ENCODE results near the gene SOX18.

The SOX18 gene

DNA sequence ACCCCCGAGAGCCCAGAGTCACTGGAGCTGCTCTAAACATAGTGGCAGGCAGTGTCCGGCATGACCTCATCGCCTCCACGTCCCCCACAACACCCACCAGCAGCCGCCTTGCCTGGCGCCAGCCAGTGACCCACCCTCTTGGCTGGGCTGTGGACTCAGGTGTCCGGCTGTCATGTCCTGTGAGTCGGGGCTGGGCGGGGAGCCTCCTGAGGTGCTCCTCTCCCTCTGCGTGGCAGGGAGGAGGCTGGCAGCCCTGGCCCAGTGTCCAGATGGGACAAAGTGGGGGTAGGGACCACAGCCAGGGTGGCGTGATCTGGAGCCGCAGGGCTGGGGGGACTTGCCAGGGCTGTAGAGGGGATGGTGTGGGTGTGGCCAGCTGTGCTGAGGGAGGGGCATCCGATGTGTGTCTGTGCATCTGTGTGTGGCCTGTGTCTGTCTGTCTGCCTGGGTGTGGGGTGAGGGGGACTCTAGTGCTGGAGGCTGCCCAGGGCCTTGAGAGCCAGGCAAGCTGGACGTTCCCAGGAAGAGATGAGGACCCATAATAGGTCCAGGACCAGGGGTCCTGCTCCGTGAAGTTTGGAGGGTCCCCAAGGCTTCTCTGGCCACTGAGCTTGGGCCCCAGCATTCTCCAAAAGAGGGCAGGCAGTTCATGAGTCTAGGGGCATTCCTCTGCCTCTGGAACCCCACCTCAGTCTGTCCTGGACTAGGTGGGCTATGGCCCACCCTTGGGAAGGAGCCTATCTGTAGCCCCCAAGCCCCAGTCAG is 2.3 kb upstream of the SOX18 start:
- DNase-seq, result no peak

DNA sequence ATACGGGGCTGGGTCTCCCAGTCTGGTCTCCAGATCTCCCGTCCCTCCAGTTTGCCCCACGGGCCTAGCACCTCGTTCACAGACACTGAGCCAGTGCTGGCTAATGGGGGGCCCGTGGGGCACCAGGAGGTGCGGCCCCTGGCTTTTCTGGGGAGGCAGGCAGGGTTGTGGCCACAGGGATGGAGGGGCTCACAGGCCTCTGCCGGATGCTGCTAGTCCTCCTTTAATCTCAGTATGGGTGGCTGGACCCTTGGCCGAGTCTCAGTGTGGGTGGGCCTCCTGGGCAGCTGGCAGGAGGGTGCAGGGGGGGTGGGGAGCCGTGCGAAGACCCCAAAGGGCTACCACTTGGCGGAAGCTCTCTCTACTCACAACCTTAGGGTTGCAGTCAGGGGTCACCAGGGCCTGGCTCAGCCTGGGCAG is 1.6 kb upstream of the SOX18 start:
- no peak for DNase-seq

DNA sequence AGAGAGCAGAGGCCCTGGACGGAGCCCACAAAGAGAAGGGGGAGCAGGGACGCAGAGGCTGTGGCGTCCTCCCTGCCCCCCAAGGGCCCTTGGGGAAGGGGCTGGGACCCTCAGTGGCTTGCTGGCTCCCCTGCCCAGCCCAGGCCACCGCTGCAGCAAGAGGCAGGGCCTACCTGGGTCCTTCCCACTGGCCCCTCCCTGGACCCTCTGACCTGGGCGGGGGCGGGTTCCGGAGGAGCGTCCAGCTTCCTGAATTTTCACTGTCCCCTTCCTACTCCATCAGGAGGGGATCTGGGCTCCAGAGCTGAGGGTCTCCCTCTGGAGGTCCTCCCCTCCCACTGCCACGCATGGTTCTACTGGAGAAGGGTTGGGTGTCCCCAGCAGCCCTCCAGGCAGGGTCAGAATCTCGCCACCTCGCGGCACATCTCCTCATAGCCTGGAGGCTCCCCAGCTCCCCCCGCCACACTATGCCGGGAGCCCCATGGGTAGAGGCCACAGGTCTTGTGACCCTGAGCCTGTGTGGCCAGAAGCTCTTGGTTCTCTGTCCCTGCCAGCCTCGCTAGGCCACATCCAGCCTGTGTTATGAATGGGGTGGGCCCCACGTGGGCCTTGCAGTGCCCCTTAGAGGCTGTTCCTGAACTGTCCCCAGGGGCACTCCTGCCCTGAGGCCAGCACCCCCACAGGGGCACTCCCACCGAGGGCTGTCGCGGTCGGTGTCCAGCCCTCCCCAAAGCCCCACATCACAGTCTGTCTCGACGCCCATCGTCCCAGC is 1.0 kb upstream of the SOX18 start:
- no peak for DNase-seq

DNA sequence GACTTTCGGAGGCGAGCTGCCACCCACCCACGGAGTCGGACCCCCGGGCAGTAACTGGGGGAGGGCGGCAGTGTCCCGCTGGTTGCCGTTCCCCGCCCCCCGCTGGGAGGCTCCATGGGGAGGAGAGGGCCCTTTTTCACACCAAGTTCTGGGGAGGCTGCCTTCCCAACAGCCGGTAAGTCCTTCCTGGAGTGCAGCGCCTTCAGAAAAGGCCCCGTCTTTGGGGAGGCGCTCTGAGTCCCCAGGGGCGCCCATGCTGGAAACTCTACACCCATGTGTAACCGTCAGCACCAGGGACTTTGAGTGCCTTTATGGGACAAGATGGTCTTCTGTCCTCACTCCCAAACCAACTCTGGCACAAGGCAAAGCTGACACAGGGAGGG is 430 bp upstream of the SOX18 start:
- no peak for DNase-seq

DNA sequence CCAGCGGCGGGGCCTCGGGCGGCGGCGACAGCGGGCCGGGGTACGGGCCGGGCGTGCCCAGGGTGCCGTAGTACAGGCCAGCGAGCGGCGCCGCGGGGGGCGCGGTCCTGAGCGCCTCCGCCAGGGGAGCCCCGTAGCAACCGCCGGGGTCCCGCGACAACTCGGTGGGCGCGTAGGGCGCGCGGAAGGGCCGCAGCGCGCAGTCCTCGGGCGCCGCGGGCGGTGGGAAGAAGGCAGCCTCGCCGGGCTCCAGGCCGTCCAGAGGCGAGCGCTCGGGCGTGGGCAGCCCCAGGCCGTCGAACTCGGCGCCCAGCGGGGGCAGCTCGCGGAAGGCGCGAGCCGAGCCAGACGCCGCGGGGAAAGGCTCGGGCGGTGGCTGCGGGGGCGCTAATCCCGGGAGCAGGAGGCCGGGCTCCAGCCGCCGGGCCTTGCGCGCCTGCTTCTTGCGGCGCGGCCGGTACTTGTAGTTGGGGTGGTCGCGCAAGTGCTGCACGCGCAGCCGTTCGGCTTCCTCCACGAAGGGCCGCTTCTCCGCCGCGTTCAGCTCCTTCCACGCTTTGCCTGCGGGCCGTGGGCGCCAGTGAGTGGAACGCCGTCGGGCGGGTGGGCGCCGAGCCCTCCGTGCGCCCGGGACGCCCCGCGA is 916 bp downstream of the SOX18 start:
- DNase-seq, result no peak

DNA sequence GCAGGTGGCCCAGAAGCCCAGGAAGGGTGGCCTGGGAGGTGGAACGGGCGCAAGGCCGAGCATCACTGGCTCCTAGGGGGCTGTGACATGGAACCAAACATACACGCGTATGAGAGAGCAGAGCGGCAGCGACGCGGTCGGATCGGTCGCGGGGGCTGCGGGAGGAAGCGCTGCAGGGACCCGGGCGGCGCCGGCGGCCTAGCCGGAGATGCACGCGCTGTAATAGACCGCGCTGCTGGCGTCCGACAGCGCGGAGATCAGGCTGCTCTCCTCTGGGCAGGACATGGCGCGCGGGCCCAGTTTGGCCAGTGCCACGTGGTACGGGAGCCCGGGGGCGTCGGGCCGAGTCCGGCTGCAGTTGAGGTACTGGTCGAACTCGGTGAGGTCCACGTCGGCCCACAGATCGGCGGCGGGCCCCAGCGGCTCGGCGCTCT is 1.5 kb downstream of the SOX18 start:
- DNase-seq, result no peak

DNA sequence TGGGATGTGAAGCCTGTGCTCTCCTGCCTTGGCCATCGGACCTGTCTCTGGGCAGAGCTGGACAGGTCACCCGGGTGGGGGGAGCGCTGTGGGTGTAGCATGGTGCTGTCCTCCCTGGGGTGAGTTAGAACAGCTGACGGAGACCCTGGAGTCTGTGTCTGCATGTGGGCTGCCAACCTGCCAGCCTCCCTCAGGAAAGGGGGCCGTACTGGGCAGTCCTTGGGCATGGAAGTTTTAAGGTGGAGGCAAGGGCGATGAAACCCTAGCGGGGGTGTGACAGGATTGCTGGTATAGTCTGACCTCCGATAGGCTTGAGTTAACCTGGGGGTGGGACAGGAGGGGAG is 2.4 kb downstream of the SOX18 start:
- no peak for DNase-seq

DNA sequence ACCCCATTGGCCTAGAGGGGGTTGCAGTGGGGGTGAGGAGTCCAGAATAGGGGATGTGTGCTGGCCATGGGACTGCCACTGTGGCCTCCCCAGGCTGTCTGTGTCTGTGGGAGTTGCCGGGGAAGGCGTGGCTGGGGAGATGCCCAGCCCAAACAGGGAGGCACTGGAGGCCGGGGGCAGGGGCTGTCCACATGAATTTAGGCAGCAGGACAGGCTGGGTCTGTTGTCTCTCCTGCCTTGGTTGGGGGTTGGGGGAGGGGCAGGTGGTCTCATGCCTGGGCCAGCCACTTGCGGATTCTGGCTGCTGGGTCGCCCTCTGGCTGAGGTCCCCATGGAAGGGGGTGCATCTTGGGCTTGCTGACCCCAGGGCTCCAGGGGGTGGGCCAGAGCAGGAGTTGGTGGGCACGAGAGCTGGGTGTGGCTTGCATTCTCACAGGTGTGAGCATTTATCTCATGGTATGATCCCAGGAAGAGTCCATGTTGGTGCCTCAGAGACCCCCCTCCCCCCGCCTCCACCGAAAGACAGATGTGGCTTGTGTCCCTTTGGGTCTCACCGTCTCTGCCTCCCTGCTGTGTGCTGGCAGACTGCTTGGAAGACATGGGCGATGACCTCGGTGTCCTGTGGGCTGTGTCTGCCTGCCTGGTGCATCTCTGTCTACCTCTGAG is 4.0 kb downstream of the SOX18 start:
- DNase-seq, result no peak

DNA sequence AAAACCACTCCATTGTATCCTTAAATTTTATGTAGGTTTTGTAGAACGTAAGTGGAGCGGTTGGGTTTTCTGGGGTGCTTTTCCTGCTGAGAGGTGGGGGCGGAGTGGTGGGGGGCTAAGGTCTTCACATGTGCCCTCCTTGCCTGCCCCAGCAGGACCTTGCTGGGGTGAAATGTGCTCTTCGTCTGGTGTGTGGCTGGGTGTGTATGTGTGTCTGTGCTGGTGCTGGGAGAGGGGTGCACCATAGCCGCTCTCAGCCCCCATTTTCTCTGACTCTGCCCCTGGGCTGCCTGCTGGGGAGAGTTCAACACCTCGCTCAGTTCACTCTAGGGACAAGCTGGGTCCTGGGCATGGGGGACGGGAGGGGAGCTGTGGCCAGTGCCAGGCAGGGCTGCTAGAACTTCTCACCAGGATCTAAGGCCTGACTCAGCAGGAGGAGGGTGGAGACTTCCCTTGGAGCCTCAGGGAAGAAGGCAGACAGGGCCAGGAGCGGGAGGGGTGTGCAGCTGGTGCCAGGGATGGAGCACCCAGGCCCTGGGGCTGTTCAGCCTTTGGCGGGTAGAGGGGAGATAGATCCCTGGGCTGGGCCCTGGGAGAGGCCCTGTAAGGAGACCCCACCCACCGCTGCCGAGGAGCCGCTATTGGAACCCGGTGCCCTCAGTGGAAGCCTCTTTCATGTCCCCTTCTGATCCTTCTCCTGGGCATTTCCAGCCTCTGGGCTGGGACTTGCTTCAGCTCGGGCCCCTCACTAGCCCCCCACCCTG is 4.8 kb downstream of the SOX18 start:
- DNase-seq, result no peak

DNA sequence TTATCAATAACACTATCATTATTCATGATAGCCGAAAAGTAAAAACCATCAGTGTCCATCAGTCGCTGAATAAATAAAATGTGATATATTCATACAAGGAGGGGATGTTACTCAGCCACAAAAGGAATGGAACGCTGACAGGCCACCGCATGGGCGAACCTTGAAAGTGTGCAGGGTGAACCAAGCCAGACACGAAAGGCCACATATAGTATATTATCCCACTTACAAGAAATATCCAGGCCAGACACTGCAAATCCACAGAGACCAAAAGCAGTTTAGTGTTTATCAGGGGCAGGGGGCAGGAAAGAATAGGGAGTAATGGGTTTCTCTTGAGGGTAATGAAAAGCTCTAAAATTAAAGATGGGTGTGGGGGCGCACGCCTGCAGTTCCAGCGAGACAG is 5.7 kb downstream of the SOX18 start:
- DNase-seq, result no peak

DNA sequence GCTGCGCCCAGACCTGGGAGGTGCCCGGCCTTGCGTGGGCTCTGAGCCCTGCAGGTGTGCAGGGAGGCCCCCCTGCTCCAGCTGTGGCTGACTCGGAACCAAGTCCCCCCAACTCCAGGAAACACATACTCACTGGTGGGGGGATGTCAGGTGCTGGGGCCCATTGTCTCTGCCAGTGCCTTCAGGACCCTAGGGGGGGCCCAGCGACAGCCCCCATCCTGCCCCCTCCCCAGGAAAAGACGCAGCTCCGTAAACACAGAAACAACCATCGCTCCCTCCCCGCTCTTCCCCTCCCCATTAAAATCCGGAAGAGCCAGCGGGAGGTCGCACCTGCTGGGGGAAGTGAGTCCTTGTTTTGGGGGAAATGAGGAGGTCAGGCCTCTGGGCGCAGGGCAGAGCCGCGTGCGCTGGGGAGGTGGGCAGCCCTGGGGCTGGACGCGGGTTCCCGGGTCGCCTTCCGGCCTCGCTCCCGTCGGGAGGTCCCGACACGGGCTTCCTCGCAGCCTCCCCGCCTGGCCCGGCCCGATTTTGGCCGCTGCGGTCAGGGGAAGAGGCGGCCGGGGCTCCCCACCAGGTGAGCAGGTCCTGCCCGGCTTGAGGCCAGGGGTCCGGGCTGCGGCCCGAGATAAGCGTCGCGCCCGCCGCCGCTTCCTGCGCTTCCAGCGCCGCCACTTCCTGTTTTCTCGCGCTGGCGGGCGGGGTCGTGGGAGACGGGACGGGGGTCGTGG is 7.2 kb downstream of the SOX18 start:
- peak; percentile 60 for DNase-seq

DNA sequence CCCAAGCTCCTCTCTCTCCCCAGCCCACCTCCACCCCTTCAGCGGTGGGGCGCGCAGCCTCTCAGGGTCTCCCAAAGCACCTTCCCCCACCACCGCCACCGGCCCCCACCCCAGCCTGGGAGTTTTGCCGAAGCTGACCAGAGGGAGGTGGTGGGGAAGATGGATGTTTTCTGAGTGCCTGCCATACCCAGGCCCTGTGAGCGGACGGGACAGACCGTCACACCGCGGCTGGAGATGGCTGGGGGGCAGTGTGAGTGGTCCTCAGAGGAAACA is 7.7 kb downstream of the SOX18 start:
- no peak for DNase-seq

DNA sequence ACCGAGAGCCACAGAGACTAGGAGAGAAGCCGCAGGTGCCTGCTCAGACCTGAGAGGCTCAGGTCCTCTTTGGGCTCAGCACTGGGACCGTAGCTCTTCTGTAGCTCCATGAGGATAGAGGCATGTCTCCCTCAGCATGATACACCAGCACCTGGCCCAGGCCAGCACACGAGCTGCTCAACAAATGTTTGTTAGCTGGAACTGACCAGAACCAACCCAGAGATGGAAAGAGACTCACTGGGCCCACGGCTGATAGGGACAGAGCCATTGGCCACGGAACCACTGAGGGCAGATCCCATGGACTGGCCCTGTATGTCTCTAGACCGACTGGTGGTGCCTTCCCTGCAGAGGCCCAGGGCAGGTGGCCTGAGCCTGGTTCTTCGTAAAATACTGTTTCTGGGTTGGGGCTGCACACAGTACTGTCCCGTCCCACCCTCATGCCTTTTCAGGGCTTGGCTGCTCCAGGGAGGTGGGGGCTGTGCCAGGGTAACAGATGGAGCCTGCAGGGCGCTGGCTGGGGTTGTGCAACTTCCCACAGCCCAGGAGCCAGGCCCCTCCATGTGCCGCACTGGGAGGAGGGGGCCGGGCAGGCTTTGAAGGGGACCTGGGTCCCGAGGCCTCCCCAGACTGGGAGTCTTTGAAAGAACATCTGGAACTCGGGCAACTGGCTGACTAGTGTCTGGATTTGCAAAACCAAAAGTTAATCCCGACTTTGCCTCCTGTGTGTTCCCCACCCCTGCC is 8.2 kb downstream of the SOX18 start:
- no peak for DNase-seq

DNA sequence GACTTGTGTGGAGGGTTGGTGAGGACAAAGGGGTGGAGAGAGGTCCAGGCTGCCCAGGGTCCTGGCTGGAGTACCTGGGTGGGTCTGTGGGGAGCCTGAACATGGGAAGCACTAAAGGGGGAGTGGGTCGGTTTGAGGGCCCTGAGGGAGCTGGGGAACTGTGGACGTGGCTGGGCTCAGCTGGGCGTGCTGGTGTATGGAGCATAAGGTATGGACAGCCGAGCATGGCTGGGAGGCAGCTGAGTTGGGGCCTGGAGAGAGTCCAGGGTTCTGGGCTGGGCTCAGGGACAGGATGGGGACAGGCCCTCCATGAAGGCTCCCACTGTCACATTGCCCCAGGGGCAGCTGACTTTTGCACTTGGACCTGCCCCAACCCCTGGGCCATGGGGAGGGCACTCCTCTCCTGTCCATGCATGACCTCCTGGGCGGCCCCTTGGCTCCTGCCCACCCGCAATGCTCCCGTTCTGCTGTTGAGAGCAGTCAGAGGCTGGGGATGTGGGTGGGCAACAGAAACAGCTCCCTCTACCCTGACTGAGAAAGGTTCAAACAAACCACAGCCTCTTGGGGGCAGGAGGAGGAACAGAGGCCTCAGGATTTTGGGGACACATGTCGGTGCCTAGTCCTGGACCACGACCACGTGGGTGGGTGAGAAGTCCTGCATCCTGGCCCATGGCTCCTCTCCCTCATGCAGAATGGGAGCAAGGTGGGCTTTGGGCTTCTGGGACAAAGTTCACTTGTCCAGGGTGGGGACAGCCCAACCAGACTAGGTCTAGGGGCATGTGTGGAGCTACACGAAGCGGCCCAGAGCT is 9.0 kb downstream of the SOX18 start:
- DNase-seq, result no peak

DNA sequence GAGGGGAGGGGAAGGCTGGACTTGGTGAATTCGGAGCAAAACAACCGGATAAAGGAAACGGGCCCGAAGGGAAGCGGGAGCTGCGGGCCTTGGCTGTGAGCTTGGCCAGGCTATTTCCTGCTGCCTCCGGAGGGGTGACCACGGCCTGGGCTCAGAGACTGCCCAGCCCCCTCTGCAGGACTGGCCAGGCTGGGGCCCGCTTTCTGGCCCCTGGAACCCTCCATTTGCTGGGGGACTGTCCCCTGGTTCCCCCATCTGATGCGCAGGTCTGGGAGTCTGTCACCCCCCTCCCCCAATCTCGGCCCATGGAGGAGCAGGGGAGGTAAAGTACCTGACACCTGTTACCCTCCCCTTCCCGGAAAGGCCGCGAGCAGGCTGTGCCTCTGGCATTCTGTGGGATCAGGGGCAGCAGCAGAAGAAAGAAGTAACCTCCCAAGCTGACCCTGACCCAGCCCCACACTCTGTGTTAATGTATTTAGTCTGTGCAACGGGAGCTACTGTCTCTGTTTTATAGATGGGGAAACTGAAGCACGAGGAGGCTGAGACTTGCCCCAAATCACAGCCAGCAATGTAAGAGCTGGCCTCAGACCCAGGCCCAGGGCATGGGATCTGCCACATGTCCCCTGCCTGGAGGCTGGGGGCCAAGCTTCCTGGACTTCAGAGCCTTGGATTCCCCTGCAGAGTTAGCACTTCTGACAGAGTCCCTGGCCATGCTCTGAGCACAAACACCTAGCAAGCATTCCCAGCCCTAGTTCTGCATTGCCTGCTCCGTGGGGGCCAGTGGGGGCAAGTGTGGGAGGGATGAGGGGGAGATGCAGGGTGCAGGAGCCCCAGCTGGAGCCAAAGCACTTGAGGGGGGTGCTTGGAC is 9.9 kb downstream of the SOX18 start:
- DNase-seq, result no peak

DNA sequence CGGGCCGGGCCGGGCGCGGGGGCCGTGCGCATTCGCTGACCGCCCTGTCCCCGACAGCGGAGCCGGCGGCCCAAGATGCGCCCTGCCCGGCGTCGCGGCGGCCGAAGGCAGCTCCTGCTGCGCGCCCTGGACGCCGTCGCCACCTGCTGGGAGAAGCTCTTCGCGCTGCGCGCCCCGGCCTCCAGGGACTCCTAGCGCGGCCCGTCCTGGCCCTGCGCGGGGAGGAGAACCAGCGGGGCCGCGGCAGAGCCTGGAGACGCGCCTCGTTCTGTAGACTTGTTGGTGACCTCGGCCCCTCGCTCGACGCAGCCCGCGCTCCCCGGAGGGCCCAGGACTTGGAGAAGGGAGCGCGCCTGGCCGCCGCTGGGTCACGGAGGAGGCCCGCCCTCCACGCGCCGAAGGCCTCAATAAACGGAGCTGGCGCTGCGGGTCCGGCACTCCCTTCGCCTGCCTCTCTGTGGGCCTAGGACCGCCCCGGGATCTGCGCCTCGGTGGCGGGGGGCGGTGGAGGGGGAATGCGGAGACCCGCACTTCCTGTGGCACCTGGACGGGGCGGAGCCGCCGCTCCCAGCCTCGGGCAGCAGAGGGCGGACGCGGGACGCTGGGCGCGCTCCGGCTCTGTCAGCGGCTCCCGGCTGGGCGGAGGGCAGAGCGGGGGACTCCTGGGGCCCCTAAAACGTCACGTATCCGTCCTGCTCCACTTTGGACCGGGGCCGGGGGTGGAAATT is 10.7 kb downstream of the SOX18 start:
- DNase-seq, result peak; percentile 87

DNA sequence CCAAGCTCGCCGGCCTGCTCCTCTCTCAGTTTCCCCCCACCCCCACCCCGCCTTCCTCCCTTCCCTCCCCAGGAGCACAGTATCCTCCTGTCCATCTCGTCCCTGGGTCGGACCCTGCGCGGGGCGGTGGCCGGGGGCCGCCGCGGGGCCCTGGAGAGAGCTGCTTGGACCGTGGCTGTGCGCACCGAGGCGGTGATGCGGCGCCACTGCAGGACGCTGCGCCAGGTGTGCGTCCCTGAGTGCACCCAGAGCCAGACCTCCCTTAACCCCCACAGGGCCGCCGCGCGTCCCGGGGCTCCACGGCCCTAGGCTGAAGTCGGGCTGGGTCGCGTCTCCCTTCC is 11.2 kb downstream of the SOX18 start:
- no peak for DNase-seq

DNA sequence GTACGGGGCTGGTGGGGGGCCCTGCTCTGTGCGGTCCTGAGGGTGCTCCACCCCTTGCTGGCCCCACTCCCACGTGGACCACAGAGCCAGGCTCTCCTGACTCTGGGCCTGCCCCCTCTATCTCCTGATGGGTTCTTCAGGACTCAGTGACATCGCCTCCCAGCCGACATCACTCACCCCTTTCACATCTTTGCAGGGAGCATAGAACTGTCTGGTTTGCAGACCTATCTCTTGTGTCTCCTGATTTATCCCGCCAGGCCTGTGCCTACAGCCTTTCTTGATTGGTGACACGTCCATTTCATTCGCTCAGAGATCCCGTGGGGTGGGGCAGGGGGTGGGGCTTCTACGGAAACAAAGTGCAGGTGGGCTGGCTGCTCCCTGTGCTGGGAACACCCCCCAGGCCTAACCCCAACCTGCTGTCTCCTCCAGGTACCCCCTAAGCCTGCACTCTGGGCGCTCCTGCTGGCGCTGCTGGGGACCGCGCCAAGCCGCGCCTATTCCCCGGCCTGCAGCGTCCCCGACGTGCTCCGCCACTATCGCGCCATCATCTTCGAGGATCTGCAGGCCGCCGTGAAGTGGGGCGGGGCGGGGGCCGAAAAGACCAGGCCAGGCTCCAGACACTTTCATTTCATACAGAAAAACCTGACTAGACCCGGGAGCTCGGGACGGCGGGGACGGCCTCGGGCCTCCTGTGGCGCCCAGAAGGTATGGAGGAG is 11.8 kb downstream of the SOX18 start:
- no peak for DNase-seq

DNA sequence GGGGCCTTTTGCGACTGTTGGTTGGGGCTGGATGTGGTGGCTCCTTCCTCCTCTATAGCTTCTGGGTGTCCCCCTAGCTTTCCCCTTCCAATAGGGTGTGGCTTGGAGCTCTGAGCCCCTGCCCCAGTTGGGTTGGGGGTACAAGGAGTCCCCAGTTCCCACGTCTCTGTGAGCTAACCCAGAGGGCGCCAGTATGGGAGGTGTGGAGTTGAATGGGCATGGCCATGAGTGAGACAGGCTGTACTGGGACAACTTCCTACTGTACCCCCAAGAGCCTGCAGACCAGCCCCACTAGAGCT is 12.3 kb downstream of the SOX18 start:
- no peak for DNase-seq
